Astrocyte (in vitro differentiated cells and primary cell): ENCODE data around the gene FAM78B. TPM values are rescaled to one million over a fixed set of nuclear protein-coding genes. Genes with fewer than 3 reads are reported as not detected.
A peak's percentile ranks its signal among the peaks of the same experiment; 100 is the strongest.

Source experiments
- DNase-seq: peaks from one replicate; pipeline ENCODE4 v3.0.0-alpha.2; 2010; ENCODE audit warnings: low read depth
- FAIRE-seq: peaks from 2 replicates; lab custom pipeline; 2011; peaks lifted over from hg19 to GRCh38; lab: Jason Lieb, UNC
- H2AFZ ChIP-seq: 2 replicates; pipeline ENCODE4 v1.6.0; 2012; ENCODE audit warnings: low read depth, low read length, inconsistent platforms
- H3K27ac ChIP-seq: 2 replicates; pipeline ENCODE4 v1.5.1; 2011; ENCODE audit warnings: low read depth, low read length, inconsistent platforms
- H3K27me3 ChIP-seq: 2 replicates; pipeline ENCODE4 v1.6.0; 2011; ENCODE audit warnings: low read length, inconsistent platforms; ENCODE audit not compliant: insufficient read depth
- H3K36me3 ChIP-seq: 2 replicates; pipeline ENCODE4 v1.5.1; 2011; ENCODE audit warnings: low read length, inconsistent platforms; ENCODE audit not compliant: insufficient read depth
- H3K4me1 ChIP-seq: 2 replicates; pipeline ENCODE4 v1.5.1; 2011; ENCODE audit warnings: low read length, inconsistent platforms; ENCODE audit not compliant: insufficient read depth
- H3K4me2 ChIP-seq: 2 replicates; pipeline ENCODE4 v1.6.0; 2012; ENCODE audit warnings: low read length, inconsistent platforms
- H3K4me3 ChIP-seq: 2 replicates; pipeline ENCODE4 v1.5.1; 2011; ENCODE audit warnings: low read depth, mild to moderate bottlenecking, low read length, inconsistent platforms; ENCODE audit not compliant: insufficient read depth
- H3K79me2 ChIP-seq: 2 replicates; pipeline ENCODE4 v1.6.0; 2012; ENCODE audit warnings: mild to moderate bottlenecking, low read length, inconsistent platforms; ENCODE audit not compliant: insufficient read depth
- H3K9ac ChIP-seq: 2 replicates; pipeline ENCODE4 v1.6.0; 2012; ENCODE audit warnings: mild to moderate bottlenecking, low read length, inconsistent platforms
- H3K9me3 ChIP-seq: 2 replicates; pipeline ENCODE4 v1.5.1; 2012; ENCODE audit warnings: low read depth, mild to moderate bottlenecking, low read length, inconsistent platforms; ENCODE audit not compliant: insufficient read depth
- H4K20me1 ChIP-seq: 2 replicates; pipeline ENCODE4 v1.6.0; 2012; ENCODE audit warnings: low read length, inconsistent platforms; ENCODE audit not compliant: insufficient read depth
- H3K27ac Mint-ChIP-seq: one replicate; pipeline ENCODE4 v1.8.0; 2021; ENCODE audit warnings: mild to moderate bottlenecking, mixed read lengths; ENCODE audit not compliant: unreplicated experiment
- H3K27me3 Mint-ChIP-seq: one replicate; pipeline ENCODE4 v1.8.0; 2021; ENCODE audit warnings: low read depth, mixed read lengths; ENCODE audit not compliant: unreplicated experiment
- H3K36me3 Mint-ChIP-seq: one replicate; pipeline ENCODE4 v1.8.0; 2021; ENCODE audit warnings: low read depth, mixed read lengths; ENCODE audit not compliant: unreplicated experiment
- H3K4me1 Mint-ChIP-seq: one replicate; pipeline ENCODE4 v1.8.0; 2021; ENCODE audit warnings: low read depth, mixed read lengths; ENCODE audit not compliant: unreplicated experiment
- H3K4me3 Mint-ChIP-seq: one replicate; pipeline ENCODE4 v1.8.0; 2021; ENCODE audit warnings: mild to moderate bottlenecking, moderate library complexity, mixed read lengths; ENCODE audit not compliant: unreplicated experiment
- H3K9me3 Mint-ChIP-seq: one replicate; pipeline ENCODE4 v1.8.0; 2021; ENCODE audit warnings: mild to moderate bottlenecking, mixed read lengths; ENCODE audit not compliant: unreplicated experiment
- CTCF ChIP-seq: IDR thresholded peaks from 2 replicates; pipeline ENCODE4 v1.5.1; 2011; ENCODE audit warnings: low read depth, mild to moderate bottlenecking, inconsistent platforms, low read length, moderate library complexity; ENCODE audit not compliant: insufficient read depth
- EZH2 ChIP-seq: IDR thresholded peaks from 2 replicates; pipeline ENCODE4 v1.6.1; 2012; ENCODE audit warnings: mild to moderate bottlenecking, low read length, inconsistent platforms; ENCODE audit not compliant: insufficient read depth
- total RNA-seq: library from RNA; stranded (reverse); gene quantifications from 2 replicates; pipeline ENCODE4 v1.2.1, GENCODE V29; 2021

Gene FAM78B
- total RNA-seq, 1 donor from 2014 or later, result 0.20 TPM

- H3K4me3 ChIP-seq, result no peak overlapping the region
- H3K9ac ChIP-seq, result no peak overlapping the region
- no peaks in the 10 kb centered on the region for H4K20me1 ChIP-seq
- DNase-seq (no peak), FAIRE-seq (no peak)
- no peaks in the 10 kb centered on the region for H3K79me2 ChIP-seq
- H3K4me2 ChIP-seq, result no peak overlapping the region
- H3K4me3 Mint-ChIP-seq, result no peak overlapping the region
- peaks cover 13% of the 10 kb centered on the region for H3K27me3 ChIP-seq
- H2AFZ ChIP-seq, result no peak overlapping the region
- H3K4me1 ChIP-seq, result peaks cover 3% of the 10 kb centered on the region
- H3K27me3 Mint-ChIP-seq, result peaks cover 26% of the 10 kb centered on the region
- no peaks in the 10 kb centered on the region for H3K36me3 ChIP-seq
- TF ChIP-seq EZH2 (no peak), CTCF (no peak)
- H3K4me1 Mint-ChIP-seq, result peaks cover 5% of the 10 kb centered on the region
- H3K27ac ChIP-seq, result no peak overlapping the region
- H3K27ac Mint-ChIP-seq, result no peak overlapping the region
- no peaks in the 10 kb centered on the region for H3K9me3 Mint-ChIP-seq
- no peaks in the 10 kb centered on the region for H3K9me3 ChIP-seq
- H3K36me3 Mint-ChIP-seq, result no peaks in the 10 kb centered on the region
These were observed 2.4 kb upstream of the FAM78B start for GRCh38 chr1:166169182-166169581.

- Histone ChIP-seq H3K9me3 (no peaks in the 10 kb centered on the region), H3K27me3 (peaks cover 27% of the 10 kb centered on the region), H3K4me1 (peaks cover 3% of the 10 kb centered on the region), H3K4me3 (peak overlapping the region; percentile 58), H2AFZ (no peak overlapping the region), H3K79me2 (no peaks in the 10 kb centered on the region), H3K4me2 (peak overlapping the region; percentile 81), H3K27ac (no peak overlapping the region), H3K36me3 (no peaks in the 10 kb centered on the region), H3K9ac (no peak overlapping the region), H4K20me1 (no peaks in the 10 kb centered on the region)
- peaks cover 42% of the 10 kb centered on the region for H3K27me3 Mint-ChIP-seq
- TF ChIP-seq CTCF, result no peak
- H3K27ac Mint-ChIP-seq, result no peak overlapping the region
- FAIRE-seq (no peak), DNase-seq (no peak)
- peaks cover 5% of the 10 kb centered on the region for H3K4me1 Mint-ChIP-seq
- H3K4me3 Mint-ChIP-seq, result peak overlapping the region; percentile 84
- H3K9me3 Mint-ChIP-seq, result no peaks in the 10 kb centered on the region
- no peaks in the 10 kb centered on the region for H3K36me3 Mint-ChIP-seq
These were observed 748 bp upstream of the FAM78B start for GRCh38 chr1:166167572-166167925.

- Histone ChIP-seq H3K4me3 (no peak overlapping the region), H3K9me3 (no peaks in the 10 kb centered on the region), H3K4me2 (peak overlapping the region; percentile 81), H3K36me3 (no peaks in the 10 kb centered on the region), H3K27me3 (peaks cover 31% of the 10 kb centered on the region), H3K27ac (no peak overlapping the region), H3K4me1 (peaks cover 3% of the 10 kb centered on the region), H3K9ac (no peak overlapping the region), H4K20me1 (no peaks in the 10 kb centered on the region), H2AFZ (peak overlapping the region; percentile 56), H3K79me2 (no peaks in the 10 kb centered on the region)
- Mint-ChIP-seq H3K27me3 (peaks cover 54% of the 10 kb centered on the region), H3K36me3 (no peaks in the 10 kb centered on the region), H3K27ac (no peak overlapping the region), H3K4me3 (no peak overlapping the region), H3K4me1 (peaks cover 5% of the 10 kb centered on the region), H3K9me3 (peaks cover 2% of the 10 kb centered on the region)
- no peak for TF ChIP-seq EZH2
- TF ChIP-seq CTCF, result no peak
- FAIRE-seq (no peak), DNase-seq (no peak)
These were observed 488 bp downstream of the FAM78B start for GRCh38 chr1:166166329-166166697.
